HepG2 (cell line): ENCODE data around the gene RALB.

Experiments
- BCL6 ChIP-seq: IDR thresholded peaks from 2 replicates; pipeline ENCODE4 v1.6.1; 2016; ENCODE audit warnings: missing genetic modification reagents, missing compliant biosample characterization
- NR3C1 ChIP-seq: sonication (generic); formaldehyde crosslinking; IDR thresholded peaks from 2 replicates; pipeline ENCODE4 v1.4.0; 2020; ENCODE audit warnings: missing genetic modification reagents
- ZBTB33 ChIP-seq: sonication (generic); formaldehyde crosslinking; IDR thresholded peaks from 2 replicates; pipeline ENCODE4 v1.4.0; 2020; ENCODE audit warnings: missing genetic modification reagents
- ZFP90 ChIP-seq: sonication (generic); formaldehyde crosslinking; IDR thresholded peaks from 2 replicates; pipeline ENCODE4 v1.8.0; 2022; ENCODE audit warnings: missing genetic modification reagents, mild to moderate bottlenecking, inconsistent platforms, borderline replicate concordance
- ZNF326 ChIP-seq: sonication (generic); formaldehyde crosslinking; IDR thresholded peaks from 2 replicates; pipeline ENCODE4 v1.4.0; 2020; ENCODE audit warnings: missing genetic modification reagents, borderline replicate concordance
- ZNF550 ChIP-seq: sonication (generic); formaldehyde crosslinking; IDR thresholded peaks from 2 replicates; pipeline ENCODE4 v1.4.0; 2020; ENCODE audit warnings: mild to moderate bottlenecking, missing genetic modification reagents, borderline replicate concordance
- ZNF556 ChIP-seq: sonication (generic); formaldehyde crosslinking; IDR thresholded peaks from 2 replicates; pipeline ENCODE4 v1.4.0; 2020; ENCODE audit warnings: mild to moderate bottlenecking, missing genetic modification reagents, borderline replicate concordance
- ZNF790 ChIP-seq: sonication (generic); formaldehyde crosslinking; IDR thresholded peaks from 2 replicates; pipeline ENCODE4 v1.8.0; 2022; ENCODE audit warnings: missing genetic modification reagents, mild to moderate bottlenecking, borderline replicate concordance
- TF ChIP-seq, protein P1 (sequence below): sonication (generic); formaldehyde crosslinking; IDR thresholded peaks from 2 replicates; pipeline ENCODE4 v1.5.0; 2020; ENCODE audit warnings: mild to moderate bottlenecking, missing genetic modification reagents, moderate library complexity

DNA sequence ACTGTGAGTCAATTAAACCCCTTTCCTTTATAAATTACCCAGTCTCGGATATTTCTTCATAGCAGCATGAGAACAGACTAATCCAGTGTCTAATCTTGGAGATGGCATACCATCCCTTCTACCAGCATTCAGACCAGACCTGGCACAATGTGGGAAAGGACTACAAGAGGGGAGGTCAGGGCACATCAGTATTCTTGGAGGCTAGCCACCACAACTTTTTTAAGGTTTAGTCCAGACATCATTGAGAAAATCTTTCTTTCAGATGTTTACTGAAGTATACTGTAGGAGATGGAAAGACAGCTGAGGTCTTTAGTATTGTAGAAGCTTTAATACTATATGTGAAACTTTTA, 4.0 kb downstream of the RALB start:
- TF ChIP-seq ZBTB33 (CRISPR knock-in tag) (no peak), BCL6 (CRISPR knock-in tag) (no peak), ZFP90 (CRISPR knock-in tag) (no peak), NR3C1 (no peak), ZNF550 (CRISPR knock-in tag) (no peak), ZNF326 (CRISPR knock-in tag) (no peak), ZNF790 (CRISPR knock-in tag) (no peak), ZNF556 (CRISPR knock-in tag) (no peak)
- TF ChIP-seq, protein P1, sequence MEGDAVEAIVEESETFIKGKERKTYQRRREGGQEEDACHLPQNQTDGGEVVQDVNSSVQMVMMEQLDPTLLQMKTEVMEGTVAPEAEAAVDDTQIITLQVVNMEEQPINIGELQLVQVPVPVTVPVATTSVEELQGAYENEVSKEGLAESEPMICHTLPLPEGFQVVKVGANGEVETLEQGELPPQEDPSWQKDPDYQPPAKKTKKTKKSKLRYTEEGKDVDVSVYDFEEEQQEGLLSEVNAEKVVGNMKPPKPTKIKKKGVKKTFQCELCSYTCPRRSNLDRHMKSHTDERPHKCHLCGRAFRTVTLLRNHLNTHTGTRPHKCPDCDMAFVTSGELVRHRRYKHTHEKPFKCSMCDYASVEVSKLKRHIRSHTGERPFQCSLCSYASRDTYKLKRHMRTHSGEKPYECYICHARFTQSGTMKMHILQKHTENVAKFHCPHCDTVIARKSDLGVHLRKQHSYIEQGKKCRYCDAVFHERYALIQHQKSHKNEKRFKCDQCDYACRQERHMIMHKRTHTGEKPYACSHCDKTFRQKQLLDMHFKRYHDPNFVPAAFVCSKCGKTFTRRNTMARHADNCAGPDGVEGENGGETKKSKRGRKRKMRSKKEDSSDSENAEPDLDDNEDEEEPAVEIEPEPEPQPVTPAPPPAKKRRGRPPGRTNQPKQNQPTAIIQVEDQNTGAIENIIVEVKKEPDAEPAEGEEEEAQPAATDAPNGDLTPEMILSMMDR (CRISPR knock-in tag): no peak
